ENCODE data around the gene ZNF474. TPM values are rescaled to one million over a fixed set of nuclear protein-coding genes. Genes with fewer than 3 reads are reported as not detected.

ZNF474 gene
- total RNA-seq, 1 donor from 2014 or later, result 0.45 TPM

- H3K9me3 Mint-ChIP-seq (ENCODE audit: unreplicated experiment), result no peaks in the 10 kb centered on the region
- no peaks in the 10 kb centered on the region for H3K27me3 Mint-ChIP-seq (ENCODE audit: low read depth, unreplicated experiment)
- Histone ChIP-seq H3K79me2 (ENCODE audit: insufficient read depth, low read length) (no peaks in the 10 kb centered on the region), H3K36me3 (ENCODE audit: insufficient read depth, low read length) (no peaks in the 10 kb centered on the region), H2AFZ (ENCODE audit: low read depth, low read length) (no peak overlapping the region), H3K27me3 (ENCODE audit: insufficient read depth, low read length) (no peaks in the 10 kb centered on the region), H3K4me3 (ENCODE audit: insufficient read depth, low read depth, low read length) (no peak overlapping the region), H3K9me3 (ENCODE audit: insufficient read depth, low read depth, low read length) (no peaks in the 10 kb centered on the region), H3K4me1 (ENCODE audit: insufficient read depth, low read length) (peaks cover 14% of the 10 kb centered on the region), H3K9ac (ENCODE audit: low read length) (no peak overlapping the region), H4K20me1 (ENCODE audit: insufficient read depth, low read length) (no peaks in the 10 kb centered on the region), H3K4me2 (ENCODE audit: low read length) (no peak overlapping the region), H3K27ac (ENCODE audit: low read depth, low read length) (no peak overlapping the region)
- TF ChIP-seq CTCF (IDR thresholded peaks at IDR 0.05; ENCODE audit: insufficient read depth, low read depth, low read length), result no peak
- no peak for TF ChIP-seq EZH2 (IDR thresholded peaks at IDR 0.05; ENCODE audit: insufficient read depth, low read length)
- H3K4me1 Mint-ChIP-seq (ENCODE audit: low read depth, unreplicated experiment), result peaks cover 11% of the 10 kb centered on the region
- H3K27ac Mint-ChIP-seq (ENCODE audit: unreplicated experiment), result no peak overlapping the region
- H3K4me3 Mint-ChIP-seq (ENCODE audit: unreplicated experiment), result no peak overlapping the region
- FAIRE-seq (no peak), DNase-seq (ENCODE audit: low read depth) (no peak)
- no peaks in the 10 kb centered on the region for H3K36me3 Mint-ChIP-seq (ENCODE audit: low read depth, unreplicated experiment)
Measured at GRCh38 chr5:122137702-122138101, 8.4 kb downstream of the ZNF474 start.

- no peaks in the 10 kb centered on the region for H3K27me3 ChIP-seq (ENCODE audit: insufficient read depth, low read length)
- peaks cover 17% of the 10 kb centered on the region for H3K4me1 Mint-ChIP-seq (ENCODE audit: low read depth, unreplicated experiment)
- H3K4me3 ChIP-seq (ENCODE audit: insufficient read depth, low read depth, low read length), result no peak overlapping the region
- DNase-seq (ENCODE audit: low read depth) (no peak), FAIRE-seq (no peak)
- no peaks in the 10 kb centered on the region for H3K27me3 Mint-ChIP-seq (ENCODE audit: low read depth, unreplicated experiment)
- H3K27ac ChIP-seq (ENCODE audit: low read depth, low read length), result no peak overlapping the region
- H3K4me3 Mint-ChIP-seq (ENCODE audit: unreplicated experiment), result no peak overlapping the region
- H3K36me3 ChIP-seq (ENCODE audit: insufficient read depth, low read length), result no peaks in the 10 kb centered on the region
- no peaks in the 10 kb centered on the region for H3K9me3 ChIP-seq (ENCODE audit: insufficient read depth, low read depth, low read length)
- no peaks in the 10 kb centered on the region for H3K79me2 ChIP-seq (ENCODE audit: insufficient read depth, low read length)
- H3K36me3 Mint-ChIP-seq (ENCODE audit: low read depth, unreplicated experiment), result no peaks in the 10 kb centered on the region
- peaks cover 18% of the 10 kb centered on the region for H3K4me1 ChIP-seq (ENCODE audit: insufficient read depth, low read length)
- no peaks in the 10 kb centered on the region for H3K9me3 Mint-ChIP-seq (ENCODE audit: unreplicated experiment)
- TF ChIP-seq EZH2 (IDR thresholded peaks at IDR 0.05; ENCODE audit: insufficient read depth, low read length) (no peak), CTCF (IDR thresholded peaks at IDR 0.05; ENCODE audit: insufficient read depth, low read depth, low read length) (no peak)
- H2AFZ ChIP-seq (ENCODE audit: low read depth, low read length), result no peak overlapping the region
- H3K4me2 ChIP-seq (ENCODE audit: low read length), result no peak overlapping the region
- H3K27ac Mint-ChIP-seq (ENCODE audit: unreplicated experiment), result no peak overlapping the region
- H3K9ac ChIP-seq (ENCODE audit: low read length), result no peak overlapping the region
- no peaks in the 10 kb centered on the region for H4K20me1 ChIP-seq (ENCODE audit: insufficient read depth, low read length)
Measured at GRCh38 chr5:122138356-122138755, 9.0 kb downstream of the ZNF474 start.

- no peak overlapping the region for H3K4me2 ChIP-seq (ENCODE audit: low read length)
- no peak for DNase-seq (ENCODE audit: low read depth)
- Mint-ChIP-seq H3K36me3 (ENCODE audit: low read depth, unreplicated experiment) (no peaks in the 10 kb centered on the region), H3K4me3 (ENCODE audit: unreplicated experiment) (no peak overlapping the region), H3K27ac (ENCODE audit: unreplicated experiment) (no peak overlapping the region), H3K27me3 (ENCODE audit: low read depth, unreplicated experiment) (no peaks in the 10 kb centered on the region), H3K9me3 (ENCODE audit: unreplicated experiment) (no peaks in the 10 kb centered on the region), H3K4me1 (ENCODE audit: low read depth, unreplicated experiment) (peaks cover 32% of the 10 kb centered on the region)
- no peak overlapping the region for H3K27ac ChIP-seq (ENCODE audit: low read depth, low read length)
- no peak for TF ChIP-seq CTCF (IDR thresholded peaks at IDR 0.05; ENCODE audit: insufficient read depth, low read depth, low read length)
- TF ChIP-seq EZH2 (IDR thresholded peaks at IDR 0.05; ENCODE audit: insufficient read depth, low read length), result no peak
- H3K9me3 ChIP-seq (ENCODE audit: insufficient read depth, low read depth, low read length), result no peaks in the 10 kb centered on the region
- no peak for FAIRE-seq
- no peaks in the 10 kb centered on the region for H4K20me1 ChIP-seq (ENCODE audit: insufficient read depth, low read length)
- H3K9ac ChIP-seq (ENCODE audit: low read length), result no peak overlapping the region
- H3K4me1 ChIP-seq (ENCODE audit: insufficient read depth, low read length), result peaks cover 18% of the 10 kb centered on the region
- no peak overlapping the region for H2AFZ ChIP-seq (ENCODE audit: low read depth, low read length)
- no peaks in the 10 kb centered on the region for H3K79me2 ChIP-seq (ENCODE audit: insufficient read depth, low read length)
- H3K36me3 ChIP-seq (ENCODE audit: insufficient read depth, low read length), result no peaks in the 10 kb centered on the region
- H3K27me3 ChIP-seq (ENCODE audit: insufficient read depth, low read length), result no peaks in the 10 kb centered on the region
- H3K4me3 ChIP-seq (ENCODE audit: insufficient read depth, low read depth, low read length), result no peak overlapping the region
Measured at GRCh38 chr5:122140900-122141299, 11.6 kb downstream of the ZNF474 start.

Measured in astrocyte (in vitro differentiated cells and primary cell).